COLO668 (cell line): ENCODE data around the gene NGEF.

Experiments
- DNase-seq: peaks from one replicate; lab custom pipeline; 2025; ENCODE audit not compliant: unreplicated experiment; lab: John Stamatoyannopoulos, UW

Gene NGEF

GRCh38 chr2:232901736-232902578 is 111.1 kb downstream of the NGEF start:
- DNase-seq: no peak

DNA sequence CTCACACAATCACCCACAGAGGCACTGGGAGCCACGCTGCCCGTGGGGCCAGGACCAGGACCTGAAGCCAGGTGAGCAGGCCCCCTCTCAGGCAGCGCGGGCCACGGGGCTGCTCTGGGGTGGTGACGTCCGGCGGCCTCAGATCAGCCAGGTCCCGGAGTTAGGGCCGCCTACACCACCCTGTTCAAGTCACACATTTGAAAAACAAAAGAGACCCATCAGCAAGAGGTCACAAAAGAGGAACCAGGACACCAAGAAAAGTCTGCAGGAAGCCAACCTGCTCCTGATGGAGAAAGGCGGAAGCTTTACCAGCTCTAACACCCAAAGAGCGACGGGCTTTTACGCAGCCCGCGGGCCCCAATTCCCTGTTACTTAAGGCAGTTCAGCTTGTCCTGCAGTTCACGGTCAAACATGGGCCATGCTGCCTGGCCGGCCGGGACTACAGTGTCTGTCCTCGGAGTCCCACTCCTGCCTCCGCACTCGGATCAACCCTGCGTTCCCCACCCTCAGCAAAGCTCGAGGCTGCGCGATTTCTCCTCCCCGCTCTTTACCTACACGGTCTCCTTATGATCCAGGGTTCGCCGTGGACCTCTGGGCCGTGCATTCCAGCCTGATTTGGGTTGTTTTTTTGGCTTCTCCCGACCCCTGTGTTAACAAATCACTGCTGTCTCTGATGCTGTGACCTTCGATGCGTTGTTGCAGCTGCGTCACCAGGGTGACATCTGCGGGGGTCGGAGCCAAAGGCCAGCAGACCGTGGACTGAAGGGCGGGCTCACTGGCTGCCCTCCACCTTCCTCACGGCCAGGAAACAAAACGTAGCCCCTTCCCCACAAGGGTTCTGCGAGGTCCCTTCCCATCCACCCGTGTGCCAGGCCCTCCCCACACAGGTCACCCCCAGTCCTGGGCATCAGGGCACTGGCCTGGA is 112.0 kb downstream of the NGEF start:
- DNase-seq: no peak

- no peak for DNase-seq
Observed at GRCh38 chr2:232898592-232899543, 114.2 kb downstream of the NGEF start.

- no peak for DNase-seq
Observed at GRCh38 chr2:232897598-232898408, 115.3 kb downstream of the NGEF start.

- DNase-seq: no peak
Observed at GRCh38 chr2:232896720-232897597, 116.1 kb downstream of the NGEF start.

DNA sequence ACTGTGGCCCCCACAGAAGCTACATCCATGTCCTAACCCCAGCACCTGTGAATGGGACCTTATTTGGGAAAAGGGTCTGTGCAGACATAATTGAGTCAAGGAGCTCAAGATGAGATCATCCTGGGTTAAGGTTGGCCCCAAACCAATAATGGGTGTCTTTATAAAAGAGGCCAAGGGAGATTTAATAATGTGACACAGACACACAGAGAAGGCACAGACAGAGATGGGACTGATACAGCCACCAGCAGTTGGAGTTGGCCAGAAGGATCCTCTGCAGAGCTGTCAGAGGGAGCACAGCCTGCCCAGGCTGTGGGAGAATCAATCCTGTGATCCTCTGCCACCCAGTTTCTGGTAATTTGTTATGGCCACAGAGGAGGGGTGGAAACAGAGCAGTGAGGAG is 116.9 kb downstream of the NGEF start:
- DNase-seq: no peak

DNA sequence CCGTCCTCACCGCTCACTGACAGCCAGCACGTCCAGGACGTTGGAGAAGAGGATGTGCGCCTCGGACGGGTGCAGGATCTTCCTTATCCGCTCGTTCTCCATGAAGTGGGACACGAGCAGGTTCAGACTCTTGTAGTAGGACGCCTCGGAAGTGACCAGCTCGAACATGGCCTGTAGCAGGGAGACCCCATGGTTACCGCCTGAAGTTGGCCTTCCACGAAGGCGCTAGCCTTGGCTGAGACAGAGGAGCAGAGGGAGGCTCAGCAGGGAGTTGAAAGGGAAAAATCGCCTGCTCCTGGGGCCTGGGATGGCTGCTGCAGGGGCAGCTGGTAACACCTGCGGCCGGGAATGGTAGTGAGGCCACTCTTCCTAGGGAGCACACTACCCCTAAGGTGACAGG is 118.3 kb downstream of the NGEF start:
- DNase-seq: no peak

DNA sequence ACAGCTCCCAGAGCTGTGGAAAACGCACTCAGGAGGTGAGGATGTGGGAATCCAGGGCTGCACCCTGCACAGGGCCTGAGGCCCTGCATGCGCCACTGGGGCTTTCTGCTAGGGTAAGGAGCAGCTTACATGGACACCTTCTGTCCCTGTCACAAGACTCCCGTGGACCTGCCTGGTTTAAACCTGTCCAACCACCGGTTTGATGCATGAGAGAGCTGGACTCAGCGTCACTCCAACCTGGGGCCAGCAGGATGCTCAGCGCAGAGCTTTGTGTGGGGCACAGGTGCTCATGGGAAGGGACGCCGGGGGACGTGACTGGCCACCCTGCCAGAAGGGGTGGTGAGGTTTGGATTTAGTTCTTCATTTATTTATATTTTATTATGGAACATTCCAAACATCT is 118.8 kb downstream of the NGEF start:
- DNase-seq: no peak

- no peak for DNase-seq
Observed at GRCh38 chr2:232893834-232894233, 119.2 kb downstream of the NGEF start.

GRCh38 chr2:232892843-232893242 is 120.2 kb downstream of the NGEF start:
- no peak for DNase-seq

DNA sequence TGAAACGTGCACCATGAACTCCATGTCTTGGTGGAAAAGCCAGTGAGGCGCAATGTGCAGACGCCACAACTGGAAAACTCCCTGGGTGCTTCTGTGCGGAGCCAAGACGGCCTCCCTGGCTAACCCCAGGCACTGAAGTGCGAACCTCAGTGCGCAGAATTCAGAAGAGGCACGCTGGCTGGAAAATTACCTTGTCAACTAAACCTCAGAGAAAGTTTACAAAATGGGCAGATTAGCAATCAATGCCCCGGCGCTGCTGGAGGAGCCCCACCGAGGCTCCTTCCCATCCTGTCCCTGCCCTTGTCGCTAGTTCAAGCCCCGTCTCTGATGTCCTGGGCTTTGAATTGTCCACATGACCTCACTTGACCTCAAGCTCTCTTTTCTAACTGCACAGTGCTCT is 120.8 kb downstream of the NGEF start:
- DNase-seq: no peak

GRCh38 chr2:232891621-232892071 is 121.4 kb downstream of the NGEF start:
- no peak for DNase-seq

GRCh38 chr2:232890896-232891601 is 122.0 kb downstream of the NGEF start:
- peak; percentile 68 for DNase-seq

DNA sequence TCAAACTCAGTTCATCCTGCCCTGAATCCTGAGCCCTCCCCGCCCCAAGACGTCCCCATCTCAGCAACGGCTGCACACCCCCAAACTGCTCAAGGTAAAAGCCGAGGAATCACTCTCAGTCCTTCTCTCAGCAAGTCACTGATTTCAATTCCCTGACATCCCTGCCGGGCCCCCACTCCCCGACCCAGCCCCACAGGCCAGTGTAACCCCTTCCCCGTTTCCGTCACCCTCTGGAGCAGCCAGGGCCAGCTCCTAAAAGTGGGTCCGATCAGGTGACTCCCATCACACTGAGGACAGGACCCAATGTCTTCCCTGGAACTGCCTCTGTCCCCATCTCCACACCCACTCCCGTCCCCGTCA is 122.5 kb downstream of the NGEF start:
- no peak for DNase-seq

DNA sequence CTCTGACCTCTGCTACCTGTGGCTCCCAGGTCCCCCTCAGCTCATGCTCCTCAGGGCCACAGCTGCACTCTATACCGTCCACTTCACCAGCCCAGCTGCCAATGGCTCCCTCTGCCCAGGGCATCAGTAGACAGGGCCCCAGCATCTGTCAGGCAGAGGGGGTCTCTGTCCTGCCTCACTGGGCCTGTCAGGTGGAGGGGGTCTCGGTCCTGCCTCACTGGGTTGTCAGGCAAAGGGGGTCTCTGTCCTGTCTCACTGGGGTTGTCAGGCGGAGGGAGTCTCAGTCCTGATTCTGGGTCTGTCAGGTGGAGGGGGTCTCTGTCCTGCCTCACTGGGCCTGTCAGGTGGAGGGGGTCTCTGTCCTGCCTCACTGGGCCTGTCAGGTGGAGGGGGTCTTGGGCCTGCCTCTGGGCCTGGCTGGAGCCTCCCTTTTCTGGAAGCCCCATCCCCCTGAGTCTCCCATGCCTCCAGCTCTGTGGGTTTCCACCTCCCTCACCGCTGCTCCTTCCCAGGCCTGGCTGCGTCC is 123.1 kb downstream of the NGEF start:
- no peak for DNase-seq

- no peak for DNase-seq
Observed at GRCh38 chr2:232888839-232889529, 124.1 kb downstream of the NGEF start.

- no peak for DNase-seq
Observed at GRCh38 chr2:232888099-232888836, 124.8 kb downstream of the NGEF start.
